Measurements from ENCODE around the gene TMPRSS4.

Gene TMPRSS4

GRCh38 chr11:118117790-118118601, 41.1 kb downstream of the TMPRSS4 start:
- no peak overlapping the region for H3K4me3 ChIP-seq (ENCODE audit: low read length)
- no peak for TF ChIP-seq CTCF (conservative IDR thresholded peaks at IDR 0.05; ENCODE audit: low read length)
- no peak for DNase-seq (ENCODE audit: low read depth)

- no peak for DNase-seq (ENCODE audit: low read depth)
- no peak overlapping the region for H3K4me3 ChIP-seq (ENCODE audit: low read length)
- no peak for TF ChIP-seq CTCF (conservative IDR thresholded peaks at IDR 0.05; ENCODE audit: low read length)
Measured at GRCh38 chr11:118120793-118121192, 43.9 kb downstream of the TMPRSS4 start.

GRCh38 chr11:118124929-118125535, 48.2 kb downstream of the TMPRSS4 start:
- no peak for TF ChIP-seq CTCF (conservative IDR thresholded peaks at IDR 0.05; ENCODE audit: low read length)
- H3K4me3 ChIP-seq (ENCODE audit: low read length): no peak overlapping the region
- DNase-seq (ENCODE audit: low read depth): no peak

GRCh38 chr11:118126082-118126838, 49.4 kb downstream of the TMPRSS4 start:
- no peak for DNase-seq (ENCODE audit: low read depth)
- TF ChIP-seq CTCF (conservative IDR thresholded peaks at IDR 0.05; ENCODE audit: low read length): no peak
- no peak overlapping the region for H3K4me3 ChIP-seq (ENCODE audit: low read length)

GRCh38 chr11:118128310-118128709, 51.4 kb downstream of the TMPRSS4 start:
- TF ChIP-seq CTCF (conservative IDR thresholded peaks at IDR 0.05; ENCODE audit: low read length): no peak
- H3K4me3 ChIP-seq (ENCODE audit: low read length): no peak overlapping the region
- DNase-seq (ENCODE audit: low read depth): no peak

- TF ChIP-seq CTCF (conservative IDR thresholded peaks at IDR 0.05; ENCODE audit: low read length): no peak
- H3K4me3 ChIP-seq (ENCODE audit: low read length): no peak overlapping the region
- no peak for DNase-seq (ENCODE audit: low read depth)
Measured at GRCh38 chr11:118128721-118129470, 52.0 kb downstream of the TMPRSS4 start.
